H1 (cell line): Measurements from ENCODE around the gene CCDC89. TPM values are rescaled to one million over a fixed set of nuclear protein-coding genes. Genes with fewer than 3 reads are reported as not detected.

ENCODE experiments used
- FOSL1 ChIP-seq: IDR thresholded peaks from 2 replicates; pipeline ENCODE4 v1.6.1; 2011; ENCODE audit warnings: mild to moderate bottlenecking, low read depth, low read length, moderate library complexity; ENCODE audit not compliant: insufficient read depth
- HDAC2 ChIP-seq, 2 experiments: fragments of 300-600 bp in 1 of 2; sonication (generic) in 1 of 2; IDR thresholded peaks; 2 replicates each; pipeline ENCODE4 v1.6.1; 2011 to 2012; ENCODE audit warnings: low read depth in 2 of 2, low read length in 2 of 2, mild to moderate bottlenecking in 2 of 2, moderate library complexity in 2 of 2, borderline replicate concordance in 1 of 2, inconsistent platforms in 1 of 2
- ZNF274 ChIP-seq: IDR thresholded peaks from 2 replicates; pipeline ENCODE4 v1.7.0; 2012; ENCODE audit warnings: low read length, borderline replicate concordance; ENCODE audit errors: extremely low read depth
- polyA plus RNA-seq, 7 experiments: library from polyadenylated mRNA; depleted of rRNA in 3 of 7; stranded (reverse) in 5 of 7; unstranded in 2 of 7; fragments of >200 nt in 5 of 7; fragments of 200-250 nt in 2 of 7; gene quantifications; 1 replicate in 5 of 7; 2 replicates in 1 of 7; 4 replicates in 1 of 7; pipeline versions ENCODE4 v1.2.1 to v1.2.3, GENCODE V29; 2011 to 2013; ENCODE audit warnings: missing spikeins in 2 of 7, mixed read lengths in 2 of 7
- total RNA-seq: library from RNA; stranded (reverse); fragmentation: NEBNext Ultra II Directional; extraction: Animal tissue kit (Norgen Biotek cat#: 25700); gene quantifications from 2 replicates; pipeline ENCODE4 v1.2.1, GENCODE V29; 2021

Gene CCDC89
- total and polyA plus RNA-seq, 2 of the 8 experiments (the other 6 are each of a cell fraction or from before 2014, with no cell fraction given), result not detected

- TF ChIP-seq HDAC2 (IDR thresholded peaks at IDR 0.05; ENCODE audit: borderline replicate concordance in 1 of 2, low read depth in 2 of 2, low read length in 2 of 2) (no peak), FOSL1 (no peak), ZNF274 (no peak)
Observed at GRCh38 chr11:85704967-85705366, 19.0 kb upstream of the CCDC89 start (continued).
